Measurements from ENCODE around the gene FAM149A.
A peak's percentile ranks its signal among the peaks of the same experiment; 100 is the strongest.

Gene FAM149A

DNA sequence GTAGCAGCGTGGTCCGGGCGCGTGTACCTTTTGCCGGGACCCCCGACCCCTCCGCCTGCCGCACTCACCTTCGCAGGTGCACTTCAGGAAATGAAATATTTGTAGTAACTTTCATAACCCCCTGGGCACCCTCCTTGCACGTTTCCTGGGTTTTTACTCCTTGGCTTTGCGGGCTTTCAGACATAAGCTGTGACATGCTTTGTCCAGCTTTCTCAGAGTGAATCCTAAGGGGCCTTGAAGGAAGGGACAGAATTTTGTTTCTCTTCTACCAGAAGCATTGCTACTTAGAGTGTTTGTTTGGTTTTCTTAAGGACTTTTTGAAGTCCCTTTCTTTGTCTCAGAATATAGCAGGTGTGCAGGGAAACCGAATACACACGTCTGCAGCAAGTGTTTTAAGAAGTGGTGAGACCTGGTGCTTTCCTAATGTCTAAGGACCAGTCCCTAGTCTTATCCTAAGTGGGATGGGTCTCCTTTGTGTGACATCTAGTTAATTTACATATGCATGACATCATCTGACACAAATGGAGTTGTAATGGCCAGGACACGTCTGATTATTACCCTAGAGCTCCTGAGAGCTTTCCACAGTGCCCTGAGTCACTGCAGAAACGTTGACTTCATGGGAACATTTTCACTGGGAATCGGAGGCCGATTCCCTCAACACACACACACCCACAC lies 1.3 kb downstream of the FAM149A start:
- DNase-seq, result no peak

DNA sequence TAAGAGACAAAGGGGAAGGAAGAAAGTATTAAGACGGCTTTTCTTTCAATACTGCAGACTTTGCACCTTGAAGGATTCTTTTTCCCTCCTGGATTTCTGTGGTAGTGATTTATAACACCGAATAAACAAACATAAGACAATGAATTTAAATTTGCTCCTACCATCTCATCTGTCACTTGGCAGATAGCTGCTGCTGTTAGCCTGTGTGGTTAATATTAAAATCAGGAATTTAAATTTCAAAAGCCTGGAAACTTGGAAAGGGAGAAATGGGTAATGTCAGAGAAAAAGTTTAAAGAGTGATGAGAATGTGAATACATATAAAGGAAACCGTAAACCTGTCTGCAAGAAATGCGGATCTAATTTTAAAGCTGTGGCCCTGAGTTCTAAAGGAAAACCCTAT lies 3.4 kb downstream of the FAM149A start:
- no peak for DNase-seq

DNA sequence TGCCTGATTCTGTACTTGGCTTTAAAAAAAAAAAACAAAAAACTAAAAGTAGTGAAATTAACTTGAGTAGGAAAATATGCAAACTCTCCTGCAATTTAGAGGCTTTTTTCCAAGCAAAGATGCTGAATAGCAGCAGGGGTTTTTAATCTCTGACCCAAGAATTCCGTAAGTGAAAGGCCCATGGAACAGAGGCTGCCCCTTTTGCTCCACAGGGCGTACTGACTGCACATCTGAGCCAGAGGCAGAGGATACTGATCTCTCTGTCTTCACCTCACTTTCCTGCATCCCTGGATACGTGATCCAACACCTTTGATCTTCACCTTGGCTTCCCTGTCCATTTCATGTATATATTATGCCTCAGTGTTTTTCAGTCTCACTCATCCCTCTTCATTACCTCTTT lies 3.9 kb downstream of the FAM149A start:
- no peak for DNase-seq

DNA sequence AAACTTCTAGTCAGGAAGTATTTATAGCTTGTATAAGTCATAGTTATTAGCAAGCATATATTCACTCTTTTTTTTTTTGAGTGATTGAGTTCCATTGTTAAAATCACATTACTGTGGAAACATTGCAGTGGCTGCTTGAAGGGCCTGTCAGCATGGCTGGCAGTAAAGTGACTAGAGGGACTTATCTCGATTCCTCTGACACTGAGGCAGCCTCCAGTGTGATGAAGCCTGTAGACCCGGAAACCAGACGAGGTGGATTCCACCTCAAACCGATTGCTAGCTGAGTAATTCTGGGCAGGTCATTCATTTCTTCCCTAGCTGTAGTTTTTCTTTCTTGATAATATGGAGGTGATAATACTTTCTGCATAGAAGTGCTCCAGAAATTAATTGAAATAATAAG lies 4.7 kb downstream of the FAM149A start:
- no peak for DNase-seq

DNA sequence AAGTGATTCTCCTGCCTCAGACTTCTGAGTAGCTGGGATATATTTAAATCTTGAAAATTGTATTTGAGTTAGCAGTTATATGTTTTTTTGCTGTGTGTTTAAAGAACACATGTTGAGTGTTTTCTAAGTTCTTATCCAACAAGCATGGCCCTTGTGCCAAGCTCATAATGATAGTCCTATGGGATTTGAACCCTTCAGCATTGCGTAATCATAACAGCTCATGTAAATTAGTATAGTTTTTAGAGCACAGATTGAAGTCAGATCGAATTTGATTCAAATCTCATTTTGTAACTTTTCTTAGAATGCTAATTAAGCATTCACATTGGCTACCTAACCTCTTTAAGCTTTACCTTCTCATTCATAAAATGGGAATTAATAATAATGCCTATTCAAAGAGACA lies 12.2 kb downstream of the FAM149A start:
- DNase-seq, result no peak

DNA sequence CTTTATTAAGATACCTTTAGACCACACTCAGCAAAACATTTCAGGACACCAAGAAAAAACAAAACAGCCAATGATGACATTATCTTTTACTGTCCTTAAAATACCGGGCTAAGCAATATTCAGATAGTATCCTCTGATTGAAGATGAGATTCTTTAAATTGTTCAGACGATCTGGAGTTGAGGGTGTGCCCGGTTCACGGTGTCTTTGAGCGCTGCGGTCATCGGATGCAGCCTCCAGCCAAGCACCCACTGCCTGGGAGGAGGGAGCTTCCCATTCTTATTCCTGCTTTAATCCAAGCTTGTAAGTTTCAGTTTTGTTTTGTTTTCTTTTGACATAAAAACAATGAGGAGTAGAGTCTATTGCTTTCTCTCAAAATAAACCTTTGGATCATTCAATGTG lies 14.1 kb downstream of the FAM149A start:
- DNase-seq, result no peak

DNA sequence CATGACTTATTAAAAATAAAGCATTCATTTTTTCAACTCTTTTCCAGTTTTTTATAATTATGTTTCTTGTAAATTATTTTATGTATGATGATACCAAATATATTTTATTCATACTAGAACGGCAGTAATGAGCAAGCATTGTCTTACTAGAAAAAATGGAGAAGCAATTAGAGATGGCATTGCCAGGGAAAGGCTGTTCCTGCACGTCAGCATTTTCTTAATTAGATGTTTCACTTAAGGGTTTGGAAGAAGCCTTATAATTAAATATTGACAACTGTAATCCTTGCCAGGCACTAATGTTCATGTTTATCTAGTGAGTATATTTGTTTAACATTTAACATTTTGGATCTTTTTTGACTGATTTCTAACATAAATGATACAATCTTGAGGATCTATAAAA lies 16.6 kb downstream of the FAM149A start:
- no peak for DNase-seq

DNA sequence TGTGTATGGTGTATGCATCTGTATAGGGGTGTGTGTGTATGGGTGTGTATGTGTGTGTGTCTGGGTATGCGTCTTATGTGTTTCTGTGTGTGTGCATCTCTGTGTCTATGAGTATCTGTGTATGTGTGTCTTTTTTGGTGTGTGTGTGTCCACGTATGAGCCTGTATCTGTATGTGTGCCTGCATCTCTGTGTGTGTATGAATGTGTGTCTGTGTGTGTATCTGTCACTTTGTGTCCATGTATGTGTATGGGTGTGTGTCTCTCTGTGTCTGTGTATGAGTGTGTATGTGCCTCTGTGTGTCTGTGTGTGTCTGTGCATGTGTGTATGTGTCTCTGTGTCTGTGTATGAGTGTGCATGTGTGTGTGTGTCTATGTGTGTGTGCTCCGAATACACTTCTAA lies 24.3 kb downstream of the FAM149A start:
- no peak for DNase-seq

DNA sequence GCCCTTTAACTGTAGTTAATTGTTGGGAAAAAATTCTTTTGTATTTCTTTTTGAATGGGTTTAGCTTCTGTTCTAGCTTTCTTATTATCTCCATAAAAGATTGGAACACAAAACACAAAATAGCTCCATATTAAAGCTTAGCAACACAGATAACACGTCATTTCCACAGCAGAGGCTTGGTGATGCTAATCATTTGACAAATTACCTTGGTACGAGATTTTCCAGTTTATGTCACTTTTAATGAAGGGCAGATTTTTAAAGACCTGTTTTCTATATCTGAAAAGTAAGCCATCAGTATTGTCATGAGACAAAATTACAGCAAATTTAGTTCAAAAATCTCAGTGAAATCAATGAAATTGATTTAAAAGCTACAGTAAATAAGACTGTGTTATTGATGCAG lies 27.4 kb downstream of the FAM149A start:
- no peak for DNase-seq

DNA sequence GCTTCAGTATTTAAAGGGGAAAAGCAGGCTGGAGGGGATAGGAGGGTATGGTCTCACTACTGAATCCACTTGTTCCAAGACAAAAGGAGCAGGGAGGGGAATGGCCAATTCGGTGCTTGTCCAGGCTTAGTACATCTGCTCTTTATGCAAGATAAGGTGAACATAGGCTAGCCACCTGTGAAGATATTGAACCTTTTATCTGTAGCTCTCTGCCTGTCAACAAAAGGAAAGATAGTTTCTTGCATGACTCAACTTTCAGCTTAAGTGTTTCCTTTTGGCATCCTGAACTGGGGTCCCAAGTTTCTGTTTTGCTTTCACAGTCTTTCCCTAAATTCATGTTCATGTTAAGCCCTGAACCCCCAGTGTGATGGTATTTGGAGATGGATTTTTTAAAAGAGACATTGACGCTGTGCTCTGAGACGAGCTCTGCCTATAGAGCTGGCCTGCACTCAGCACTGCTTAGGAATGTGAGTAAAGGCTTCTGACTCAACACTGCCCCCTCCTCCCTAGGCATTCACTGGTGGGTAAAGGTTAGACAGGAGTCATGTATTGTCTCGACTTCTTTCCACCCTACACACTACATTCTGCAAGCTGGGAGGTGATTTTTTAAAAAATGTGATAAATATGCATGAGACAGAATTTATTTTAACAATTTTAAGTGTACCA lies 28.2 kb downstream of the FAM149A start:
- no peak for DNase-seq

DNA sequence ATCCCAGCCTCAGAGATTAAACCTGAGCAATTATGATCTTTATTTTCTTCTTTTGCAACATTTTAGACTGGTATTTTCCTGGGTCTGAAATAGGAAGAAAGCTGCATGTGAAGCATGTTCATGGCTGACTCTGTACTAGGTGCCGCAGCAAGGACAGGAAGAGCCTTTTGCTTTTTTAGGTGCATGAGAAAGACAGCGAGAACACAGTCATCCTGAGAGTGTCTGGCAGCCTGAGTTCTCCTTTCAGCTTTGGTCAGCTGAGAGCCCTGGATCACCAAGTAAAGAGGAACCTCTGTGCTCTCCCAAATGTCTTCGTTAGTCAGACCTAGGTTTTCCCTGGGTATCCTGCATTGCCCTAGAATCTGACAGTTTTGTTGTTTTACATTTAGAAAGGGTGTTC lies 29.8 kb downstream of the FAM149A start:
- no peak for DNase-seq

DNA sequence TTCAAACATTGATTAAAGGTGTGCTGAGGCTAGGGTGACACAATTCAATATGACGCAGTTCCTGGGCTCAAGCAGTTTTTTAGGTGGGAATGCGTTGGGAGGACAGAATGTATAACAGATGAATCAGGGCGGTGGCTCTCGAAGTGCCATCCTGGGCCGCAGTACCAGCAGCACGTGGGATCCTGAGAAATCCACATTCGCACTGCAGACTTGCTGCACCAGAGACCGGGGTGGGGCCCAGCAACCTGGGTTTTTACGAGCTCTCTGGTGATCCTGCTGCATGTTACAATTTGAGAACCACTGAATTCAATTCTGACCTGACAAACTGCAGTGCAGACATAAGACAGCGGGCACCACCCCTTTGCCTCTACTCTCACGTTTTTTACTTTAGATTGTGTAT lies 30.4 kb downstream of the FAM149A start:
- no peak for DNase-seq

DNA sequence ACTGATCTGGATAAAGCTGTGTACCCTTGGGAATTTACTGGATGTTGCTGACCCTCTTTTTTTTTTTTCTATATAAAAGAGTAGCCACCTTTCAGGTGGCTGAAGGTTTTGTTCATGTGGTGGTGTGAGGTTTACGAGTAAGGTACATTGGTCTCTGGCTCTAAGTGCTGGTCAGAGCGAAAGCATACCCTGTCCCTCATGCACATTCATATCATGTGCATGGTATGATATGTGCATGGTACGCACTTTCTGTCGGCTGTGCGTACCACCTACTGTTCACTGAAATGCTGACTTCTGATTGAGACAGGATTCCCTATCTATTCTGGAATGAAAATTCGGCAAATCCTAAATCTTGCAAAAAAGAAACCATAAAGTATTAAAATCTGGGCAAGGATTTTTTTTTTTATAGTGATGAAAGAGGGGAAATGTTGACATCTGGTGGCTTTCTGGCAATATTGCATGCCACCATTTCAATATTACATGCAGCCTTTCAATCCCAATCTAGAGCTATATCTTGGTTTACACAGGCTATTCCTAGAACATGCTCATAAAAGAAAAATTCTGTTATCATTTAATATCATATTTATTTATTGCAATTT lies 32.8 kb downstream of the FAM149A start:
- DNase-seq, result no peak

DNA sequence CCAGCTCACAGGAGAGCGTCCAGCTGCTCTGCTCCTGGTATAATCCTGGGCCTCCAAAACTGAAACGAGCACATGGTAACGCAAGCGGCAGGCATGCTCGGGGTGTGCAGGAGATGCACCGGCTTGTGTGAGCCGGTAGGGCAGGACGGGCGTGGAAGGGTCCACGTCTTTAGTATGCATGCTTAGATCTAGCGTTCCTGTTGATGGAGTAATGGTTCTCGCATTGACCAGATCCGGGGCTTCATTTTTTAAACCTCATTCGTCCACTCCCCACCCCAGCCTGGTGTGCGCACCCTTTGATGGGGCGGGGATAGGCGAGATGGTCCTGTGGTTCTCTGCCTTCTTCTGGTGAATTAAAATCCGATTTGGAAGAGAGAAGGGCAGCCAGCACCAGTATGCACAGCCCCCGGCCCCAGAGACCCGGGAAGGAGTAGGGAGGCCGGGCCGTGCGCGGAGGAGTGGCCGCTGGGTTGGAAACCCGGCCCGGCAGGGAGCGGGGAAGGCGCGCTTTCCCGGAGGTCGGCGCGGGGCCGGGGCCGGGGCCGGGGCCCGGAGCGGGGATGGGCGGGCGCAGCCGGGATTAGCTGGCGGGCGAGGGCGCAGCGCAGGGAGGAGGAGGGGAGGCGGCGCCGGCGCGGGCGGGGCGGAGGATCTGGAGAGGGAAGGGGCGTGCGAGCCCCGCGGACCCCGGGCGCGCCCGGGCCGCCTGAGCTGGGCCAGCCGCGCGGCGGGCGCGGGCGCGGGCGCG lies 39.9 kb downstream of the FAM149A start:
- no peak for DNase-seq

DNA sequence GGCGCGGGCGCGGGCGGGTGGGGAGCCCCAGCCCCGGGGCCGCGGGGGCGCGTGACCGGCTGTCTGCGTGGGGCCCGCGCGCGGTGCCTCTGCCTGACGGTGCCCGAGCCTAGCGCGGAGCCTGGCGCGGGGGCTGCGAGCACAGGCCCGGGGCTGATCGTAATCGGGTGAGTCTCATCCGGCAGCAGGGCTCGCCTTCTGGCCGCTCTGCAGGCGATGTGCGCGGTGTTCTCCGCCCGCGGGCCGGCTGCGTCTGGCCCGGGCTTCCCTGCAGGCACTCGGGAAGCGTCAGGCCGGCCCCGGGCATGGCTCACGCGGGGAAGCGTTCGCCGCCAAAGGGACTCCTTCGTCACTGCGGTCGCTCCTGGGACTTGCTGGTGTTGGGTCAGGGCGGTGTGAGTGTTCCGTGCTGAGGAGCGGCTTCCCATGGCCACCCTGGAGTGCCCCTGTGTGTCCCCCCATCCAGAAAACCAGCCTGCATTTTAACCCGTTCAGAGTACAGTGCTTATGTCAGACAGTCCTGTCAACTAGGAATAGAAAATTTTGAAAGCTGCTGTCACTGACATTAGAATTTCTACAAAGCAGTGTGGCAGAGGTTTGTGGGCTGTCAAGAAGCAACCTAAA lies 40.6 kb downstream of the FAM149A start:
- DNase-seq, result peak in 1 of 2 donors; percentile 14

DNA sequence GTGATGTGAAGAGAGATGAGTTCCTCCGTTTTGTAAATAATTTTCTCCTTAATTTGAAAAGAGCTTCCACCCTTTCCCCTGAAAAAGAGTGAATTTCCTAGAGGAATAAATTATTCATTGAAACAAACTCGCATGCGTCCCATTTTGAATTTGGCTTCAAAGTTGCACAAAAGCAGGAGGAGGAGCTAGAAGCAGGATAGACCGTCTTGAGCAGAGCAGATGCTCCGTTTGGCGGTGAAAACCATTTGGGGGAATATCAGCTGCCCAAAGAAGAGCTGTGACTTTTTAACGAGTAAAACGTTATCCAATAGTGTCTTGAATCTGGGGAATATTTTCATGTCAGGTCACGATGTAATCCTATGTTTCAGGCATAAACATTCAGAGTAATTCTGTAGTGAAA lies 42.0 kb downstream of the FAM149A start:
- no peak for DNase-seq

DNA sequence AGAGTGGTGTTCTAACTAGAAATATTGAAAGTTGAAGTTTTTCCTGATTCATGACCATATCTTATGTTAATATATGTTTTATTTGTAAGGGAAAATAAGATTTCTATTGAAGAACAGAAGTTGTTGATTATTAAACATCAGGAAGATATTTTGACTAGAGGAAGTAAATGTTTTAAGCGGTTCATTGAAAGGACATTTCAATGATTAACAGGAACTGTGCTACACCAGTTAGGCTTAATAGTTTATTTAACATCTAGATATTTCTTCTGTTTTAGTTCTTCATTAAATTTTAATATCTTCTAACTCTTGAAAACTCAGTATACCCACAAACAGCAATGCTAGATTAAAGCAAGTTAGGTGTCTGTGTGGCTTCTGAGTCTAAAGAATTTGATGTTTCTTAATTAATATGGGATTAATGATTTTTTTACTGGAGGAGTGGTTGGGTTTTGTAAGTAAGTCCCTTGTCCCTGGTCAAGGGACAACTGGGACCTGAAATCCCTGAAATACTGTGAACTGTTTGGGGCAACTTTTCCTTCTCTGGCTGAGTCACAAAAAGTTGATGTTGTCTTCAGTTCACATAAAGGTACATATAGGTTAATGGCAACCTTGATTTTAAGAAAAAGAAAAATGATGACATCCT lies 44.0 kb downstream of the FAM149A start:
- no peak for DNase-seq

DNA sequence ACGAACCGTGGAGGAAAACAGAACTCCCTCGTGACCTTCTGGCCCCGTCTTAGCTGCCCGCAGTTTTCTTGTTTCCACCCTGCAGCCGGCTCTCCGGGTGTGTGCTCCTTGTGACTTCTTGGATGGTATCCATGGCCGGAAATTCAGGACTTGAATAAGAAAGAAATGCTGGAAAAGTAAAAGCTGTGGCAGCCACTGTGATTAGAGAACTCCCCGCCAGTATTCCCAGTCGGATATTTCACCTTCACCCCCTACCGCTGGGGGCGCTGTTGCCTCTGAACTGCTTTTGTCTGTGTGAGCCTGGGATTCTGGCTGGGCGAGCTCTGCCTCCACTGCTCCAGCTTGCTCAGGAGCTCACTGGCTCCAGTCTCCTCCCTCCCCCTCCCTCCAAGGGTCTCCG lies 45.4 kb downstream of the FAM149A start:
- peak in 1 of 2 donors; percentile 40 for DNase-seq

DNA sequence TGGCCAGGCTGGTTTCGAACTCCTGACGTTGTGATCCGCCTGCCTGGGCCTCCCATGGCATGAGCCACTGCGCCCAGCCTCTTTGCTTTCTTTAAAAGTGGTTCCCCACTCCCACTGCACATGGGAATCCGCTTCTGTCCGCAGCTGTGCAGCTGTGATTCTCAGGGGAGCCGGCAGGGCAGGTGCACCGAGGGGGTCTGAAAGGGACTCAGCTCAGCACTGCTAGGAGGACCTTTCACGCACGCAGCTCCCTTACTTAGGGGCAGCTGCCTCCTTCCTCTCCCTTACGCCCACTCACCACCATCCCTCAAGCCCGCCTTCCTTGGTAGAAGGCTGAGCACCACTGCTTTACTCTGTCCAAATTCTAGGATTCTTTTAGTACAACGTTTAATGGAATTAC lies 46.4 kb downstream of the FAM149A start:
- DNase-seq, result no peak

DNA sequence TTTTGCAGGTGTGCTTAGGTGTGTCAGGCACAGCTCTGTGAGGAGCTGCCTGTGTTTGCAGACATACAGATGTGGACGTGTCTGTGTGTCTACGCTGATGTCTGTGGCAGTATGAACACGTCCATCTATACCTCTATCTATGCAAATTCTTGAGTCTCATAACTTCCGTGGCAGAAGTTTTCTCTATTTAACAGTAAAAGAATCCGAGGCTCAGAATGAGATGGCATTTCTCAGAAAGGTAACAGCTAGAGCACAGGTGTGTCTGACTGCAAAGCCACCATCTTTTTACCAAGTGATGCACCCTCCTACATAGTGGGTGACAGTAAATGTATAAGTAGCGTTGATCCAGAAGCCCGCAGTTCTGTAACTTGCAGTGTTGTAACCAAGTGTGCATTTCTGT lies 47.0 kb downstream of the FAM149A start:
- no peak for DNase-seq

DNA sequence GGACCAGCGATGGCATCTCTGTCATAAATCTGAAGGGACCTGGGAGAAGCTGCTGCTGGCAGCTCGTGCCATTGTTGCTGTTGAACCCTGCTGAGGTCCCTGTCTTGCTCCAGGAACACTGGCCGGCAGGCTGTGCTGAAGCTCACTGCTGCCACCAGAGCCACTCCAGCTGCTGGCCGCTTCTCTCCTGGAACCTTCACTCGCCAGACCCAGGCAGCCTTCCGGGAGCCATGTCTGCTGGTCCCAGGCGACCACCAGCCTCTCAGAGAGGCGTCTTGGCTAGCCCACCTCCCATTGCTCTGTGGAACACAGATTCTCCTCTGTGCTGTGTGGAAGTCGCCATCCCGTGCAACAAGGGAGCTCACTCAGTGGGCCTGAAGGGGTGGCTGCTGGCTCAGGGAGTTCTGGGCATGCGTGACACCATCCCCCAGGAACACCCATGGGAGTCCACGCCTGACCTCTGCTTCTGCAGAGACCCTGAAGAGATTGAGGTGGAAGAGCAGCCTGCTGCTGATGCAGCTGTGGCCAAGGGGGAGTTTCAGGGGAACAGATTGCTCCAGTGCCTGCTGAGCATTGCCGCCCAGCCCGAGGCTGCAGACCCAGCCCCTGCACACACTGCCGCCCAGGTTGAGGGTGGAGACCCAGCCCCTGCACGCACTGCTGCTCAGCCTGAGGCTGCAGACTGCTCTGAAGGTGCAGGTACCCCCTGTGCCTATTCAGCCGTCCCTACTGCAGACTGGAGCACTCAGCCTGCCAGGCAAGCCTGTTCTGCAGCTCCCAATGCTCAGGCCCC lies 53.7 kb downstream of the FAM149A start:
- no peak for DNase-seq

DNA sequence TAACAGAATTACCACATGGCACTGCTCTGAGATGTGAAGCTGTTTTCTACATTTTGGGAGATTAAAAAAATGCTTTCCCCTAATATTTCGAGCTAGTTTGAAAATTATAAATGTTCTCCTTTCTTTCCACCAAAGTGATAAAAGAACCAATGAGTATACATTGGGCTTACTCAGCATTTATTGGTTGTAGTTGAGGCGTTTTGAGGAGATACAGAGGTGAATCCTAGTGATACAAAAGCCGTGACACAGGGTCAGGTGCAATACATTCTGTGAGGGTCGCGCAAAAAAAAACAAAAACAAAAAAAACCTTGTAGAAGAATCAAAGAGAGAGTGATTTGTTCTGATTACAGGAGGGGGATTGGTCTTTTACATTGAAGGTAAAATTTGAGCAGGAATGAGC lies 54.5 kb downstream of the FAM149A start:
- no peak for DNase-seq
